ENCODE measurements around the gene ZNF318.

DNA sequence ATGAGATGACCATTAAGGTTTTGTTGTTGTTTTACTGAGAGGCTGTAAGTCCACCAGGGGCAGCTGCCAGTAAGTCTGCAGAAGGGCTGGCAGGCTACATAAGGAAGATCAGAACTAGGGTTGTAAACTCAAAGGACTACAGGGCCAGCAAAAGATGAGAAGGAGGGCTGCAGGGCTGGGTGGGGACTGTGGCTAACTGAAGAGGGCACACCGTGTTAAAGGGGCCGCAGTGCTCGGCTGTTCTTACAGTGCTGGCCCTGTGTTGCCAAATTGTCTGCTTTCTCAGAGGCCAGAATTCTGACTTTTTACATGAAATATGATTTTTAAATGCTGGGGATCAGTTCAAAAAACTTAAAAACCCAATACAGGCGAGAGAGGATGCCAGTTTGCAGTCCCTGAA is 25.5 kb upstream of the ZNF318 start:
- TF ChIP-seq EZH2phosphoT487 (IDR thresholded peaks at IDR 0.05; ENCODE audit: borderline replicate concordance, low read length): no peak
- TF ChIP-seq, protein P1, sequence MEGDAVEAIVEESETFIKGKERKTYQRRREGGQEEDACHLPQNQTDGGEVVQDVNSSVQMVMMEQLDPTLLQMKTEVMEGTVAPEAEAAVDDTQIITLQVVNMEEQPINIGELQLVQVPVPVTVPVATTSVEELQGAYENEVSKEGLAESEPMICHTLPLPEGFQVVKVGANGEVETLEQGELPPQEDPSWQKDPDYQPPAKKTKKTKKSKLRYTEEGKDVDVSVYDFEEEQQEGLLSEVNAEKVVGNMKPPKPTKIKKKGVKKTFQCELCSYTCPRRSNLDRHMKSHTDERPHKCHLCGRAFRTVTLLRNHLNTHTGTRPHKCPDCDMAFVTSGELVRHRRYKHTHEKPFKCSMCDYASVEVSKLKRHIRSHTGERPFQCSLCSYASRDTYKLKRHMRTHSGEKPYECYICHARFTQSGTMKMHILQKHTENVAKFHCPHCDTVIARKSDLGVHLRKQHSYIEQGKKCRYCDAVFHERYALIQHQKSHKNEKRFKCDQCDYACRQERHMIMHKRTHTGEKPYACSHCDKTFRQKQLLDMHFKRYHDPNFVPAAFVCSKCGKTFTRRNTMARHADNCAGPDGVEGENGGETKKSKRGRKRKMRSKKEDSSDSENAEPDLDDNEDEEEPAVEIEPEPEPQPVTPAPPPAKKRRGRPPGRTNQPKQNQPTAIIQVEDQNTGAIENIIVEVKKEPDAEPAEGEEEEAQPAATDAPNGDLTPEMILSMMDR (IDR thresholded peaks at IDR 0.05; ENCODE audit: low read depth, low read length, poor library complexity, severe bottlenecking): no peak
